HG02571 (cell line): Measurements from ENCODE around the gene HNRNPA1.
"Not testable (repeated sequence)": the region's sequence is repeated elsewhere in the genome, so short reads cannot be mapped to it uniquely, and the experiment has no call there.

Experiments
- ATAC-seq: cut with Tn5 transposase; IDR thresholded peaks from one replicate; pipeline ENCODE4 v1.9.1; 2021; ENCODE audit warnings: mild to moderate bottlenecking, moderate library complexity; ENCODE audit not compliant: unreplicated experiment

The HNRNPA1 gene

DNA sequence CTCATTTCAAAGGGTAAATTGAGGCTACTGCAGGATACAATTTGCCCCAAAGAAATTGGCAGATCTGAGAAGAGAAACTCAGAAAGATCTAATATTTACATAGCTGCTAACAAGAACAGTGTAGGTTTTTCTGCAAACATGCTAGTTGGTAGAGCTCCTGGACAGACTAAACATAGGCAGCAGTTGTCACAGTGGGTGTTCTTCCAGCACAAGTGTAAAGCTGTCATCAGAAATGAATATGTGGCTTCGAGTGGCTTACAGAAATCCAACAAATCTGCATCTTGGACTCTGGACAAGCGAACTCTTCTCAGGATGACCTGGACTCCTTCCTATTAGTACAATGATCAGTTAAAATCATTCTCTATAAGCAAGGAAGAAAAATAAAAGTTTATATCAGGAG is 6.5 kb upstream of the HNRNPA1 start:
- ATAC-seq = no peak

DNA sequence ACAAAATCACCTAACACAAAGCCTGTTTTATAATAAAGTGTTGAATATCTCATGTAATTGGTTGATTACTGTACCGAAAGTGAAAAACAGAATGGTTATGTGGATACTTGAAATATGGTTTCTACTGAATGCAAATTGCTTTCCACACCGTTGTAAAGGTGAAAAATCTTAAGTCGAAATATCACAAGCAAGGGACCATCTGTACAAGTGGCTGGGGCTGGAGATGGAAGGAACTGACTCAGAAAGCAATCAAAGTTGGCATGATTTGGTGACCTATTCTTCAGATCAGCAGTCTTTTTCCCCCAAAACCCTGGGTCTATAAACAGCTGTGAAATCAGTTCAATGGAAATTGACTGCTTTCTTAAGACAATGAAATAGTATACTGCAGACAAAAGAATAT is 4.2 kb upstream of the HNRNPA1 start:
- no peak for ATAC-seq

- no peak for ATAC-seq
These were observed 2.7 kb upstream of the HNRNPA1 start for GRCh38 chr12:54277823-54278276.

GRCh38 chr12:54279227-54279631 is 1.3 kb upstream of the HNRNPA1 start:
- ATAC-seq = no peak

DNA sequence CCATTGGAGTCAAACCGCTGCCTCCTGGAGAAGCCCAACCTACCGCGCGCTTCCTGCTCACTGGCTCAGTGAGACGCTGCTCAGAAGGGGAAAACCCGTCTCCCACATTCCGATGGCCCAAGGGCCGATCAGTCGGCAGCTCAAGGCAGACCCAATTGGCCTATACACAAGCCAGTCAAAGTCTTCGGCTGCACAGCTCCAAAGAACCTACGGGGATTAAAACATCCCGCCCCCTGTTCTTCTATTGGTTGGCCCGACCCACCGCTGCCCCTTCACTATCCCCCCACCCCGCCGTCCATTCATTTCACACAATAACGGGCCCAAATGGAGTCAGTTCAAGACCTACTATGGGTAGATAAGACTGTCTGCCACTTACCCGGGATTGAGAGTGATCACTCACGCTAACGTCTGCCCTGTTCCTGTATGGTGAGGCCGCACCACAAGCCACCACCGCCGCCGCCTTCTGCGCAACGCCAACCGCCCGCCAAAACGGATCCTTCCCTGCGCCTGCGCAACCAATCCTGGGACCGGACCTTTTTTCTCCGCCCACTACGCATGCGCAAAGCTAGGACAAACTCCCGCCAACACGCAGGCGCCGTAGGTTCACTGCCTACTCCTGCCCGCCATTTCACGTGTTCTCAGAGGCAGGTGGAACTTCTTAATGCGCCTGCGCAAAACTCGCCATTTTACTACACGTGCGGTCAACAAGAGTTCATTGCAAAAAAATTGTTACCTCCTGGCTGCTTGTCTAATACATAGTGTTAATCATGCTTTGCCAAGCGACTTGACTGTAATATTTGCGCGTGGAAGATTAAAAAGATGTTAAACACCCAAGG is 676 bp upstream of the HNRNPA1 start, which contains the start of gene CBX5:
CBX5 (minus strand) TSS at position 491 of the 836 bp plus-strand sequence. CDS start 22,472 bp downstream, outside the sequence.
- ATAC-seq = peak; percentile 69

DNA sequence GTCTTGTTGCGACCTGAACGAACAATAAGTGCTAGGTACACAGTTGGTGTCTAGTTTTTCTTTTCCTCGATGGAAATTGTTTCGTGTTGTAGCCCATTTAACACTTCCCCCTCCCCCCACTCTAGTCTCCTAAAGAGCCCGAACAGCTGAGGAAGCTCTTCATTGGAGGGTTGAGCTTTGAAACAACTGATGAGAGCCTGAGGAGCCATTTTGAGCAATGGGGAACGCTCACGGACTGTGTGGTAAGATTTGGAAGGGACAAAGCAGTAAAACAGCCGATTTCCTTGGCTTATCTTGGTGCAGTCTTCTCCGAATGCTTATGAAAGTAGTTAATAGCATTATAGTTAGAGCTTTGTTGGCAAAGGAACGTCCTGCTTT is 724 bp downstream of the HNRNPA1 start:
- not testable (repeated sequence) for ATAC-seq

DNA sequence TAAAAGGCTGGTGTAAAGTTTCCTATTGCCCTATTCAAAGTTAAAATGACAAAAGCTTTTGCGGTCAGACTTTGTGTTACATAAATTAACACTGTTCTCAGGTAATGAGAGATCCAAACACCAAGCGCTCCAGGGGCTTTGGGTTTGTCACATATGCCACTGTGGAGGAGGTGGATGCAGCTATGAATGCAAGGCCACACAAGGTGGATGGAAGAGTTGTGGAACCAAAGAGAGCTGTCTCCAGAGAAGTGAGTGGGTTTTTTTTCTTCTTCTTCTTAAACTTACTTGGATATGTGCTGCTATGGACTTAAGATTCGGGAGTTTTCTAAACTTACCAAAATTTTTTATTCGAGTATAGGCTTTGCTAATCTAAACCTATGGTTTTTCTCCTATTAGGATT is 1.2 kb downstream of the HNRNPA1 start:
- ATAC-seq = not testable (repeated sequence)

DNA sequence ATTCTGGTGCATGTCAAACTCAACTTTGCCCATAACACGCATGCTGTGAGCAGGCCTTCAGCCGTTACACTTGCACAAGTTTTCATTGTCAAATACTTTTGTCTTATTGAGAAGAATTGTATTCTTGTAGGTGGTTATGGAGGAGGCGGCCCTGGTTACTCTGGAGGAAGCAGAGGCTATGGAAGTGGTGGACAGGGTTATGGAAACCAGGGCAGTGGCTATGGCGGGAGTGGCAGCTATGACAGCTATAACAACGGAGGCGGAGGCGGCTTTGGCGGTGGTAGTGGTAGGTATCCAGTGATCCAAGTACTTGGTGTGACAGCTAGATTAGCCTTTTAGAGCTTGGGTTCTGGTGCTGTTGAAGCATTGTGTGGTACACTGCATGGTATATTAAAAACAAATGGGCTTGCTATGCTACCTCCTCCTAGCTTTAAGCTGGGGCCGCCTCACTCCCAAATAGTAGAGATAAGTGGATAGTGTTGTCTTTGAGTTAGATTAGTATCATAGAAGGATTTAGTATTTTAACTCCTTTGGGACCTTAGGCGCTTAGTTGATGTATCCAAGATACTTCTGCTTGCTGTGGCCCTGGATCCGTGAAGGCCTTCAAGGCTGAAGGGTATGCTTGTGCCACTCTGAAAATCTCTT is 2.5 kb downstream of the HNRNPA1 start:
- ATAC-seq = no peak

DNA sequence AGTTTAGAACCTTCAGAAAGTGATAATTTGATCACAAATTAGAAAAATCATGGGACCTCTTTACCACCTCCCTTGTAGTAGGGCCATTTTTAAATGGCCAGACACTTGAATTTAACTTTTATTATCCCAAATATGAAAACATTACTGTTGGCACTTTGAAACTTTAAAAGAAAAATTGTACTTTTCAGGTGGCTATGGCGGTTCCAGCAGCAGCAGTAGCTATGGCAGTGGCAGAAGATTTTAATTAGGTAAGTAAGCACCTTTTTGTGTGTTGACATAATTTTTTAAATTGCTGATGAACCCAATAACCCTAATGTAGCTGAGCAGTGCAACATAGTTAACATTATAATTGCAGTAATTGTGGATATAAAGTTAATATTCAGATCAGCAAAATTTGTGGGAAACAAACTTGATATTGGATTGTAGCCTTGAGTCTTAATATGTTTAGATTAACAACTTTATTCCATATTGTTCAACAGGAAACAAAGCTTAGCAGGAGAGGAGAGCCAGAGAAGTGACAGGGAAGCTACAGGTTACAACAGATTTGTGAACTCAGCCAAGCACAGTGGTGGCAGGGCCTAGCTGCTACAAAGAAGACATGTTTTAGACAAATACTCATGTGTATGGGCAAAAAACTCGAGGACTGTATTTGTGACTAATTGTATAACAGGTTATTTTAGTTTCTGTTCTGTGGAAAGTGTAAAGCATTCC is 3.7 kb downstream of the HNRNPA1 start:
- not testable (repeated sequence) for ATAC-seq

DNA sequence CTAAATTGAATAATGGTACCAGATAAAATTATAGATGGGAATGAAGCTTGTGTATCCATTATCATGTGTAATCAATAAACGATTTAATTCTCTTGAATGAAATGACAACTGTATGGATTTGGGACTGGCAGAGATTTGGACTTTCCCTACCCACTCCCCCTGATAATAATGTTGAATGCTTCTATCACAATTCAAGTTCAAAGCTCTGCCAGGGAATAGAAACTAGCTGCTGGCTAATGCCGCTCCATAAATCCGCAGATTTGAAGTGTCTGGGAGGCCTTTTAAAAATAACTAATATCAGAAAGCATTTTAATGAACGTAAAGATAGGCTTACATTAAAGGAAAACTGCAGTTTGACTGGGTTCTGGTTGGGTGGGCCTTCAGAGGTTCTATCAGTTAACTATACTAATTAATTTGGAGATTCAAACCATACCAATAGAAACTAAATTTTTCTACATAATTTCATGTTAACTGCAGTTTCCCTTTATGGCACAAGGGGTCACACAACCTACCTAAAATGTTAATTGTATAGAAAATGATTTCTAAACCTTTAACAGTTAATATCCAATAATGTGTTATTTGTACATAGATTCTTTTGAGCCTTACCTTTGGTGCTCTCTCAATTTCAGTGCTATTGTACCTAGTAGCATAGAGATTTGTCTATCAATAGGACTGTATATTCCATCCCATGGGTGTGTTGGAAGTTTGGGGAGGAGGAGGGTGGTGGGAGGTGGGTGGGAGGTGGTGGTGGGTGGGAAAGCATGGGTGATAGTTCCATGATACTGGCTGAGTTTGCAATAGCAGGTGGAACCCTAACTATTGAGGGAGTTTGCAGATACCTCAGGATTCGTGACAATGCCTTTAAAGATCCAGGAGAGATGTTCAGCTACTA is 4.9 kb downstream of the HNRNPA1 start:
- ATAC-seq = no peak

GRCh38 chr12:54286042-54287030 is 5.8 kb downstream of the HNRNPA1 start:
- ATAC-seq = no peak

DNA sequence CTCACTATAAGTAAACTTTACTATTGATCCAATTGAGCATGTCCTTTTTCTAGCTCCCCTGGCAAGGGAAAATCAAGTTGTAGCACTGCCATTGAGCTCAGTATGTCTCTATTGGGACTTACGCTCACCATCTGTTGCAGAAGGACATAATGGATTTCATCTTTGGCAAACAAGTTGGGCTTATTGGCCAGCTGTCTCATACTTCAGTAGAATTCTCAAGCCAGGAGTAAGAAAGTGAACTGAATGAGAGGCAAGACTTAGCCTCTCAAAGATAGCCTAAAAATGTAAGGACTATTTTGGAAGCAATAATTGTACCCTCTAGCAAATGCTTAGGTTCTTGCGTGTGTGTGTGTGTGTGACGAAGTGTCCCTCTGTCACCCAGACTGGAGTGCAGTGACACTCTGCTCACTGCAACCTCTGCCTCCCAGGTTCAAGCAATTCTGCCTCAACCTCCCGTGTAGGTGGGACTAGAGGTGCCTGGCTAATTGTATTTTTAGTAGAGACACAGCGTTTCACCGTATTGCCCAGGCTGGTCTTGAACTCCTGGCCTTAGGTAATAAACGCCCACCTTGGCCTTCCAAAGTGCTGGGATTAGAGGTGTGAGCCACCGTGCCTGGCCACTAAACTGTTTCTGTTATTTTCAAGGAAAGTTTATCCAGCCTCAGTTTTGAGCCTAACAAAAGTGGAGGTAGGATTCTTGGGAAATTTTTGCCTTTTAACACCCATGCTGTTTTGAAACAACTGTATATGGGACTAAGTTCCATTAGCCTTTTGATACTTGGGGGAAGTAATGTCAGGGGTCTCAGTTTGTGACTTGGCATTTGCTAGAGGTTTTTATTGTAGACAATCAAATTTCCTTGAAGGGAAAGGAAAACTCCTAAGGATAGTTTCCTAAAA is 7.0 kb downstream of the HNRNPA1 start:
- ATAC-seq = no peak

DNA sequence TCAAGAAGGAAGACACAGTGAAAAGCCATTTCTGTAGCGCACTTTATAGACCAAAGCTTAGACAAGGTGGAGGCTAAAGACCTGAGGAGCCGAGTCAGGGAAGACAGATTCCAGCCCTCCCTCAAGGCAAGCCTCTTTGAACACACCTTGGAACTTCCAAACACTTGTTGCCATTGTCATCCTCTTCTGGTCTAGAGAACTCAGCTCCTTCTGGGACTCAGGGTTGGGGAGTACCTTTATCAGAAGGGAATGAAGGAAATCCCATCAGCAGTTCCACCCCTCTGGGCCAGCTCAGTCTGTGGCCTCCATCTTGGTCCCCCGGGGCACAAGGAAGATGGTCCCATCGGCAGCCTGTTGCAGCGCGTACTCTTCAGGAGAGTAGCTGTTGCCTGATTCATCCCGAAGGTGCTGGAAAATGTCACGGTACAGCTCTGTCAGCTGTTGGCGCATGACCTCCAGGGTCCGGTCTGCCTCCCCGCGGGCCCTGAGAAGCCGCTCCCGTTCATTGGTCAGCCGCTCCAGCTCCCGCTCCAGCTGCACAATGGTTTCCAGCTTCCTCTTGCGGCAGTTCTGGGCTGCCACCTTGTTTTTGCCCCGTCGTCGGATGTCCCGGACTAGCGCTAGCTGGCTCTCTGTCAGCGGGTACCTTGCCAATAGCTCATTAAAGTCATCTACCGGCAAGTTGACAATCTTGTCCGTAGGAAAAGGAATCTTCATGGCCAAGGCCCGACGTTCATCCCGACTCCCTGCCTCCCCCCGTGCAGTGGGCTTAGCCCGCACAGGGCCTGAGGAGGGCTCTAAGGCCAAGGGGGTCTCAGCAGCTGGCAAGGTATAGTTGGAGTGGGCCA is 11.8 kb downstream of the HNRNPA1 start:
- ATAC-seq = no peak

GRCh38 chr12:54292931-54293241 is 12.4 kb downstream of the HNRNPA1 start:
- ATAC-seq = no peak

- ATAC-seq = no peak
These were observed 13.8 kb downstream of the HNRNPA1 start for GRCh38 chr12:54294152-54294952.

DNA sequence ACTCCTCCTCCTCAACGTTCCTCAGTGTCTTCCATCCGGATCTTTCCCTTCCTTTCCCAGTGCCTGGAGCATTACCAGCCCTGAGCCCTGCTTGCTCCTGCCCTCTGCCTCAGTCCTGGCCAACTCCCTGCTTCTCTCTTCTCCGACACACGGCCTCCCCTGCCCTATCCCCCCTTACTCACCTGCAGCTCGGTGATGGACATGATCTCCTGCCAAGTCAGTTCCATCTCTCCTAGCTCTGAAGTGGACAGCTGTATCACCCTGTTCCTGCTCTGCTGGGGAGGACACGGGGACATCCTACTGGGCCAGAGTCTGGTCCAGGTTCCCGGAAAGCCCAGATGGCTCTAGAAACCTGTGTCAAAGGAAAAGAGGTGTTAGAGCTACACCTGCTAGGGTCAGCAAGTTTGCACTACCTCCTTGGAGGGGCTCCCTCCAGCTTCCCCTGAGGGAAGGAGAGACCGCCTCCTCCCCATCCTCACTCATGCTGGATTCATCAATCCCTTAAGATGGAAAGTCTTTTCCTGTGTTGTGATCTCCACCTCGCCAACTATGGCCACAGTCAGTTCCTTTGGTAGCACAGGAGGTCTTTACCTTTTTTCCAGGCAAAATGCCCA is 14.5 kb downstream of the HNRNPA1 start:
- ATAC-seq = no peak
